ENCODE measurements around the gene NEGR1.
"Not testable (repeated sequence)": the region's sequence is repeated elsewhere in the genome, so short reads cannot be mapped to it uniquely, and the experiment has no call there.

The NEGR1 gene

DNA sequence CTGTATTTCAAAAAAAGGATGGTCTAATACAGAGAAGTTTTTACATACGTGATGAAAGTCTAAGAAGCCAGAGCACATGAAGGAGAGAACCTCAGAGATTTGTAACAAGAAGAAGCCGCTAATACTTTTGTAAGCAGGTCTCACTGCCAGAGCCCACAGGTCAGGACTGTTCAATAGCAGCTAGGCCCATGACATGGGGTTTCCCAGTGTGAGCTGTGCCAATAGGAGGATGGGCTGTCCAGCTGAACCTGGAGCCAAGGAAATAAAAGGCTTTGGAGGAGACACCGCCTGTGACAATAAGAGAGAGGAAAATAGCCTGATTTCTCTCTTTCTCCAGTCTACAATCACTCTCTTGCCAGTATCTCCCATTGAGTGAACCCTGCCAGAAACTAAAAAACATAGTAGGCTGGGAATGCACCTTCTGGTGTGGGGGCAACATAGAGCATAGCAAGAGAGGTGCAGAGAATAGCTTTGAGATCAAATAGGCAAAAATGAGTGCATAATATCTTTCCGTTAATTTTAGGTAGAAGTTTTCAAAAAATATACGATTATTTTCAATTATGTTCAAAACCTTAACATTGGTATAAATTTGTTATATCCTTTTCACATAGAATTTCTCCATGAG, 360.3 kb downstream of the NEGR1 start:
- DNase-seq = no peak

DNA sequence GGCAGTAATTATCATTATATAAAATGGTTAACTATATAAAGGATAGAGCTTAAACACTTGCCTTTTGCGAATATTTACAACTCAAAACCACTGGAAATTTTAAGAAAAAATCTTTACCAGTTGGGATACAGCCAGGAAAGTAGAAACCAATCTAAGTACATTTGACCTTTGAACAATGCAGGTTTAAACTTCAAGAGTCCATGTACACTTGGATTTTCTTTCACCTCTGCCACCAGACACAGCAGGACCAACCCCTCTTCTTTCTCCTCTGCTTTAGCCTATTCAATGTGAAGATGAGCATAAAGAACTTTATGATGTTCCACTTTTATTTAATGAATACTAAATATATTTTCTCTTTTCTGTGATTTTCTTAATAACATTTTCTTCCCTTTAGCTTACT, 361.1 kb downstream of the NEGR1 start:
- DNase-seq = no peak

DNA sequence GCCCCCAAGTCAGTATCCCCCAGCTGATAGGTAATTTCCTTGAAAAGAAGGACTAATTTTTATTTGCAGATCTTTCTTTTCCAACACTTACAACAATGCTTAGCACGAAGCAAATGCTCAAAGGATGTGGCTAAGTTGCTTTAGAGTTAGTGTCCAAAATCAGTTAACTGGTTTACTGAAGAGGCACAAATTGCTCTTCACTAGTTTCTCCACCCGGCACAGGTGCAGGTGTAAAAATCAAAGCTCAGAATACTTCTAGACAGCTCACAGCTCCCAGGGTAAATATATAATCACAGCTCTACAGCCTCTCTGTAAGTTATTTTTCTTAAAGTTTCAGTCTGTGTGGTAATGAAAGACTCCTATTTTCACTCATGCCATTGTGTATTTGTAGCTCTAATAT, 361.8 kb downstream of the NEGR1 start:
- no peak for DNase-seq

DNA sequence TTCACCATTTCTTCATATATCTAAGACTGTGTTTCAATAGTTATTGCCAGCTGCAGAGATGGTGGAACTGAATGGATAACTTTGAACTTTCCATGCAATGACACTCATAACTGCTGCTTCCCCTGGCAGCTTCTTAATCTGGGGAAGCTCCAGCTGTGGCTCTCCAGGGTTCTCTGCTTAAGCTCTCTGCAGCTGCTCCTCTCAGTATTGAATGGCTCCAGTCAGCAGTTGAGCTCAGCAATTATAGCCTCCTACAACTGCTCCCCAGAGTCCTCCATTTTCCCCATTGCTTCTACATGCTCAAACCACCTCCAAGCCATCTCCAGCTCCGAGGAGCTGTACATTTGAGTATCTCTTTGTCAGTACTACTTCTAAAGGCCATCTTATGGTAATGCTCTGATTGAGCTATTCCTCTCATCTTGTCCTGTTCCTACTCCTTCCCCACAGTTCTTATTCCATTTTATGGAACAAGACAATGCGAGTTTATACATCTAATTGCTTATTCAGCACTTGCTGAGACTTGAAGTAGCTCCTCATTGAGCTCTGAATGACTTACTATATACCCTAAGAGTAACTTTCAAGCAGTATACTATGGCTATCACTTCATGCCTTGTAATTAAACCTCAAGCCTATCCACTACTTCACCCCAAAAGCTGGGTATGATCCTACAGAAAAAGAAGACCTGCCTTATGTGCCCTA, 362.4 kb downstream of the NEGR1 start:
- DNase-seq = peak; percentile 77

DNA sequence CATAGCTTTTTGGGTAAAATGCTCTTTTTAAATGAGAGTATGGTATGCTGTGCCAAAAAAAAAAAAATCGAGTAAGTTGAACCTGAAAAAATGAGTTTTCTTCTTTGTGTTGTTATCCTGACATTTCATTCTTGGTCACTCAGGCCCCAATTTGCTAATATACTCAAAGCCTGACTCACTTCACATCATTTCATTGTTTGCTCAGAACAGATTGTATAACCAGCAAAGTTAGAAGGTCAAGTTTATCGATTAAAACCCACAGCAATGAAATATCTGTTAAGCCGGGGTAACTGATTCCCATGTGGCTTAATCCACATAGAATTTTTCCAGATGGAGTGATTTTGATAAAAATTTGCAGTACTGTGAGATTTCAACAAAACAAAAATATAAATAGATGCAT, 363.7 kb downstream of the NEGR1 start:
- DNase-seq = no peak

DNA sequence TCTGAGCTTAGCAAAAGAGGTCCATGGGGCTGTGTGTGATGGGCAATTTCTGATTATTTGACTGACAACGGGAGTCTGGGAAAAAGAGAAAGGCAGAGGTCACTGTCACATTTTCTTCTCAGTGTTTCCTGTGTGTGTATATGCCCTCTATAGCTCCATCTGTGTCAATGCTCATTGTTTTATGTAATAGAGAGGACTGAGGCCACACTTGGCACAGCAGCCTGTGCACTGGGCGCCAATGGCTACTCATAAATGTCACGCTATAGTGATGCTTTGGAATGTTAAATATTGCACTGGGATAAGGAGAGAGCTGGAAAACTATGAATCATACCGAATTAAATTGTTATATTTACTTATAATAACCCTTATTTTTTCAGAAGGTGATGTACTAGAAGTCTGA, 365.4 kb downstream of the NEGR1 start:
- no peak for DNase-seq

DNA sequence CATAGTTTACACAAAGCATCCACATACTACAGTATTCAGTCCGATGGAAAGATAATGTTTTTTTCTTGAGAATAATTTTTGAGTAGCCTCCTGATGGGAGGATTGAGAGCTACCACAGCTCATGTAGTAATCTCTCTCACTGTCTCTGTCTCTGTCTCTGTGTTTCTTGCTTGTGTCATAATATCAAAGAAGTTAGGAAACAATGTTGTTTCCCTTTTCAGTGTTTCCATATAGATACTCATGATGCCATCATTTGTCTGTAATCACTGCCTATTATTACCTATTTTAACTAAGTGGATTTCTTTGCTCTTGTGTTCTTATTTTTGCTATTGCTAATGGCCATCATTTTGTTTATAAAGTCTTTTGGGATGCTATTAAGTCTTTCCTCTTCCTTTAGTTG, 367.7 kb downstream of the NEGR1 start:
- DNase-seq = no peak

DNA sequence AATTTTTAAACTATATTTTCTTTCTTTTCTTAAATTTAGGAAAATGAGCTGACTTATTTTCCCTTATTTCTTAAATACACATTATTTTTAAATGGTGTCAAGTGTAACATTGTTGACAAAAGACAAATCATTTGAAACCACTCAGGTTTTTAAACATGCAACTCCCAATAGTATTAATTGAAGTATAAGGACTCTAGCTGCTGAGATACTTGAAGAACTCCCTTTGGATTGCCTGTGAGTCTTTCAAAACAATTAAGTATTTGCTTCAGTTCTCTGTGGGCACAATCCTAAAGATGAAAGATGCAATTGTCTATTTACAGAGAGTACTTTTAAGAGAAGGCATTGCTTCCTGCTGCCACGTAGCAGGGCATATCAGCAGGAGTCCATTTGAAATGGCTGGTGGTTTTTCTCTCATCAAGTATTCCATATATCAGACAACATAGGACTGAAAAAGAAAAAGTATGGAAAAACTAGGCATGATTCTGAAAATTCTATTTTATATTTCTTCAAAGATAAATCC, 373.4 kb downstream of the NEGR1 start:
- no peak for DNase-seq

DNA sequence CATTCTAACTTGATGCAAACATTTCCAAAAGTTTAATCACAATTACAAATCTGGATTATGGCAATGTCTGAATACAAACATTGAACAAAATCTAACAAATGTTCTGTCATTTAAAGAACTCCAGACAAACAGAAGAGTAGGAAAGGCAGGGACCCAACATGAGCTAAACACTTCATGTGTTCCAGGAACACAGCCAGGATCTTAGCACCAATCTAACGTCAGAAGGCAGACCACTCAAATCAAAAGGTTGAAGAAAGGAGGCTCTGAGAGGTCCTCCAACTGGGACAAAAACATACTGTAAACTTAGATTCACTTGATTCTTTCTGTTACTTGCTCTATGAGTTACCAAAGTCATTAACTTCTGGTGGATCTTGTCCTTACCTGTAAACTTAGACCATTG, 374.0 kb downstream of the NEGR1 start:
- no peak for DNase-seq

DNA sequence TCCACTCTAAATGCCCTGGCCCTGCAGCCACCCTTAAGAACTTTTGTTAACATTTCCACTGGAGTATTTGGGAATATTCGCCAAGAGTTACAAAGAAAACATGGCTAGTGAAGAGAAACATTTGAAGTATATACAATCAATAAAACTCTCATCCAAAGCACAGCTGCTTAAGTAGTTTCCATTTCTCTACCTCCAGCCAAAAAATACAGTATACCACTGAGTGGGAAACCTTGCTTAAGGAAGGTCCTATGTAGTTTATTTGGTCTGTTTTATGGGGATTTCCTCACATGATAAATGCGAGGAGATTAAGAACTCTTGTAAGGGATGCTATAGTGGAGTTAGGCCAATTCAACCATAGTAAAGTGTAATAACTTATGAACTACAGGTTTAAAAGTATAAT, 382.5 kb downstream of the NEGR1 start:
- DNase-seq = no peak

DNA sequence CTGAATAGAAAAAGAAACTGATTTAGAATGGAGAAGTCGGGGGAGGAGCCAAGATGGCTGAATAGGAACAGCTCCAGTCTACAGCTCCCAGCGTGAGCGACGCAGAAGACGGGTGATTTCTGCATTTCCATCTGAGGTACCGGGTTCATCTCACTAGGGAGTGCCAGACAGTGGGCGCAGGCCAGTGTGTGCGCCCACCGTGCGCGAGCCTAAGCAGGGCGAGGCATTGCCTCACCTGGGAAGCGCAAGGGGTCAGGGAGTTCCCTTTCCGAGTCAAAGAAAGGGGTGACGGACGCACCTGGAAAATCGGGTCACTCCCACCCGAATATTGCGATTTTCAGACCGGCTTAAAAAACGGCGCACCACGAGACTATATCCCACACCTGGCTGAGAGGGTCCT, 394.2 kb downstream of the NEGR1 start:
- not testable (repeated sequence) for DNase-seq

DNA sequence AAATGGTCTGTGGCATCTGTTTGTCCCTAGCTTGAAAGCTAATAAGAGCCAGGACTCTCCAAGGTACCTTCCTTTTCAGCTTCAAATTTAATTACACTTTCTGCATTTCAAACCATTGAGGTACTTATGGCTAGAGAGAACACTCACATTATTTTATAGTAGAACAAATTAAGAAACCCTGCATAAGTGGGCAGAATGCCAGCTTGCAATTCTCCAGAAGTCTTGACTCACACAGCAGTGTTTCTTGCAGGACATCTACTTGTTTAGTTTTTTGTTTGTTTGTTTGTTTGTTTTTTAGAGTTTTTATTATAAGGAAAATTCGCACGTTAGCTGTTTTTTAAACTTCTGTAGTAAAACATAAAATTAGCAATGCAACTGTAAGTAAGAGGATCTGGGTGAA, 397.2 kb downstream of the NEGR1 start:
- DNase-seq = no peak

DNA sequence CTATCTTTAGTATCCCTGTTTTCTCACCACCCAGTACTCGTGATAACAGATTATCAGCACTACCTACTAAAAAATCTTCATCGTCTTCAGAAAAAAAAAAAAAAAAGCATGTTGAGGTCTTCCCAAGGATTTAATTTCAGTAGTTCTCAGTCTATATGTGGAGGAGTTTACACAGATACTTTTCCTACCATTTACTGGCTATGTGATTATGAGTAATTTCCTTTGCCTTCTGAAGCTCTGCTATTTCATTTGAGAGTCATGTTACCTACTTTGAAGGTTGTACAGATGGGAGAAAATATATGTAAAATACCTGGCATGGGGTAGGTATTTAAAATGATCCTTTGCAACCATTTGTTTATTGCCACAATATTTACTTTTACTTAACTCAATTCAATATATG, 399.7 kb downstream of the NEGR1 start:
- DNase-seq = no peak

DNA sequence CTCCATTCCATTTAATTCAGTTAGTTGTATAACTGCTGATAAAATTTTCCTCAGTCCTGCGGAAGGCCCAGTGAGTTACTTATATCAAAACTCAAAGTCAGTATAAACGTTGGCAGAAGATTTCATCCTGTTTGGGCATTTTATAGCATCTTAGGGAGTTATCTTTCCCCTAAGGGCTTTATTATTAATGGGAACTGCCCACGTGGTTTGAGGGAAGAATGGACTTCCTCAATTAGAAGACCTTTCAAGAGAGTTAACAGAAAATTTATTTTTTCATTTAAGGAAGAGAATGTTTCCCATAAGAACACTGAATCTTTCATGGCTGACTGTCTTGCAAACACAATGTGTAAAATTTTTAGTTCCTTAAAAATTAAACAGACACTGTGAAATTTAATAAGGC, 400.1 kb downstream of the NEGR1 start:
- no peak for DNase-seq

DNA sequence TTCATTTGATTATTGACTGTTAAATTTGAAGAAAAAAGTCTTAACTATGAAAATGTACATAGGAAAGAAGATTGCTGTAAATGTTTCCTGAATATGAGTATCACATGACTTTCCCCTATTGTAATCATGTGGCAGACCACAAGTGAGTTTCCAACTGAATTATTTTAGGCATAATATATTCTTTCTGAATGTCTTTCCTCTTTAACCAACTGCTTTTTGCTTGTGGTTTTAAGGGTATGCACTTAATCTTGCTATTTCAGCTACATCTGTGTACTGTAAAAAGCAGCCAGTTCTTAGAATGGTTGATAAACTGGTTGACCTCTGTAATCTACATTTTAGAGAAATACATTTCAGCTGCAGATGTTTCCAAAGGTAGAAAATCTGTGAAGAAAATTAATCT, 400.7 kb downstream of the NEGR1 start:
- DNase-seq = no peak

DNA sequence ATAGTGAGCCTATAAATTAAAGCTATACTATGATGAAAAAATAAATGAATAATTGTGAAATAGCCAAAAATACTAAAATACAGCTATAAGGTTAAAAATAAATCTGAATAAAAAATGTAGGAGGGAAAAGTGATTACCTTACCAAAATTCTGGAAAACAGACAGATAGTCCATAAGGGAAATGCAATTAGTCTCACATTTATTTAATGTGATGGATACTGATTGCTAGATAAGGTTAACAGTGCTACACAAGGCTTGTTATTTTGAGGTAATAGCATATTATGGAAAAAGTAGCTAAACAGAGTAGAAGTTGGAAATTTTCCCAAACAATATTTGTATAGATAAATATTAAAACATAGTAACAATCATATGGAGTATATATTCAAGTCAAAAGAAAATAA, 413.0 kb downstream of the NEGR1 start:
- no peak for DNase-seq

DNA sequence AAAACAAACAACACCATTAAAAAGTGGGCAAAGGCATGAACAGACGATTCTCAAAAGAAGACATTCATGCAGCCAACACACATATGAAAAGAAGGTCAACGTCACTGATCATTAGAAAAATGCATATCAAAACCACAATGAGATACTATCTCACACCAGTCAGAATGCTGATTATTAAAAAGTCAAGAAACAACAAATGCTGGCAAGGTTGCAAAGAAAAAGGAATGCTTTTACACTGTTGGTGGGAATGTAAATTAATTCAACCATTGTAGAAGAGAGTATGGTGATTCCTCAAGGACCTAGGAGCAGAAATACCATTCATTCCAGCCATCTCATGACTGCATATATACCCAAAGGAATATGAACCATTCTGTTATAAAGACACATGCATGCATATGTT, 419.6 kb downstream of the NEGR1 start:
- no peak for DNase-seq

DNA sequence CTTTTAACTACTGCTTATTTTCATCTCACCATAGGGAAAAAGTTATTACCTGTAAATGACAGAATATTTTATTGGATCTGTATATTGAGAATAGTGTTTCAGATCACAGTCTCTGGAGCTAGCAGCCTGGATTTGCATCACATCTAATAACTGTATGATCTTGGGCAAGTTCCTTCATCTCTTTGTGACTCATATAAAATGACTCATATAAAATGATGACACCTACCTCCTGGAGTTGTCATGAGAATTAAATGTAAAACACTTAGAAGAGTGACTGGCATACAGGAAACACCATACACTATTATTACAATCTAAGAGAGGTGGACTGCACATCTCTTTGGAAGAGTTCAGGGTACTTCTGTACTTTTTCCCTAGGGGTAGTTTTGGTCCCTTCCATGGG, 421.3 kb downstream of the NEGR1 start:
- no peak for DNase-seq

DNA sequence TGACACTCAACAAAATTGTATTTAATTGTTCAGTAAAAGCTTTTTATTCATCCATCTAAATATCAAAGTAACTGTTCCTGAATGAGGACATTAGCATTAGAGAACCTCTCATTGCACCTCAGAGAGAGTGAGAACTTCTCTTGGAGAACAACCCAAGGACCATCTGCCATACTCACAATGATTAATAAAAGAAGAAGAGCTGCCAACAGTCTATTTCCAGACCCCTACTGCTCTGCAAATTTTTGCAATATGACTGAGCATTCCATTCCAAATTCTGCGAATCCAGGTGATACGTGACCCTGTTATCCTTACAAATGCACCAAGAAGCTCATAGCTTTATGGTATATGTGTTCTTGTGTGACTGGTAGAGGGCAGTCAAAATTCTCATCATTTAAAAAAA, 422.5 kb downstream of the NEGR1 start:
- no peak for DNase-seq

DNA sequence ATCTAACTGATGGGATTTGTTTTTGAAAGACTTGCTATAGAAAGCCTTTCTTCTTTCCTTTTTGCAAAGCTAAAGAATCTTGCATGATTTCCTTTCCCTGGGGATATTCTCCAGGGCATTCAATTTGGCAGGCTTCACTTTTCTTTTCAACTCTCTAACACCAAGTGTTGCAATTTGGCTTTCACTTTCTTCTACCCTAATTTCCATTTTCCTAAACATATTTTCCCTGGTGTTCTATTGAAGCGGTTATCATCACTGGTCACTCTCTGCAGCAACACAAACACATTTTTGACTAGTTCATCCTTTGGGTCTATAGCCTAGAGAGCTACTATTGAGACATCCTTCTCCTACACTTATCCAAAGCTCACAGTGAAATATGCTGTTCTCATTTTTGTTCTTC, 424.5 kb downstream of the NEGR1 start:
- DNase-seq = no peak

DNA sequence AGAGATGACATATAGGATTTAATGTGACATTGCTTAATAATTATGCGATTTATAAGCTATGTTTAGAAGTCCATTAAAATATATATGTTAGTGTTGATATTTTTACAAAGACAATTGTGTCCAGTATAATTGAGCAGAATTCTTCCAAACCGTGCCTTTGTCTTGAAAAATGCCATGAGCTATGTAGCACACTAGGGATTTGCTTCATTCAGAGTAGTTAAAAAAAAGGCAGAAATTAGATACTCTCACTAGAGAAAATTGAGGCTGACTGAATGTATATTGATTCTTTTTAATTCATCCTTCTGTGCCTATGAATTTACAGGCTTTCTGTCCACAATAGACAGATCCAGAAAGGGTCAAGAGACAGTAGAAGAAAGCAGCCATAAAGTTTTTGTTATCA, 429.0 kb downstream of the NEGR1 start:
- DNase-seq = no peak

DNA sequence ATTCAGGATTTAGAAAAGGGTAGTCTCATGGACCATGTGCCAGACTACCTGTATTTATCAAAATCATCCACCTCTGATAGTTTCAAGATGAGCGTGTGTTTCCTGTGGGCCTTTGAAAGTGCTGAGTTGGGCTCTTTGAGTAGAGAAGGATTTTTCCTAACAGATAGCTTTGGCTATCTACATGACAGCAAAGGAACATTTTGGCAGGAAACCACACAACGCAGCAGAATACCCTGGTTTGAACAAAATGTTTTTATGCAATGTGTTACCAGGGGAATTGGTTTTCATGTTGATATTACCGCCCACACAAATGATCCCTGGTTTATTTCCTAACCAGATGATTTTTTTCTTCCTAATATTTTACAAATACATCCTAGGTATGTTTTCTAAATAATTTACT, 431.4 kb downstream of the NEGR1 start:
- no peak for DNase-seq

DNA sequence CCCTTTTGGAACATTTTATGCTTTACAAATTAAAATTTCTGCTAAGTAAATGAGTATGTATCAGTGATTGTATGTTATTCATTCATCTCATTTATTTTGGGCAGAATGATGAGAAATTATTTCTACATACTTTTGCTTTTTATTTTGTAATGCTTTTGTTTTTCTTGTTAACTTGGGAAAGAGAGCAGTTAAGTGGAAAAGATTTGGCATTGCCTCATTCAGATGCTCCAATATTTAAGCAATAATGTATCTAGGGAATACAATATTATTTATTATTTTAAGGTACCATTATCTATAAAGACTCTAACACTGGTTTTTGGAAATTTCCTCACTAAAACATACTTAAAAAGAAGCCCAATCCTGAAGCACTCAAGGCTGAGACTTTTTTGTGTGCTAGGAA, 431.8 kb downstream of the NEGR1 start:
- no peak for DNase-seq

DNA sequence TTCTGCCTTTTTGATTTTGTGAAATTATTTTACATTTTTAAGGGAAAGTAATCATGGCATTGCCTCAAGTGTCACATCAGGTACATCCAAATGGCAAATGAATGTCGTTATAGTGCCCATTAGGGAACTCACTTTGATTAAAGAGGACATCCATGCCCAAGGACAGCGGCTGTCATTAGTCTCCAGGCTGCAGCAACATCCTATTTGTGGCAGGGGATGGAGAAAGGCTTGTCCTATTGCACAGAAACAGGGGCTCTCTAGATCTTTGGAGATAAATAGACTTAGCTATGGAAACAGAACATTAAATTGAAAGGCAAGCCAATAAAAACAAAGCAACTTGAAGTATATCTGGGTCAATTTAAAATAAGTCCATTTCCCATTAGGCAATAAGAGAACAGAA, 439.3 kb downstream of the NEGR1 start:
- DNase-seq = no peak

DNA sequence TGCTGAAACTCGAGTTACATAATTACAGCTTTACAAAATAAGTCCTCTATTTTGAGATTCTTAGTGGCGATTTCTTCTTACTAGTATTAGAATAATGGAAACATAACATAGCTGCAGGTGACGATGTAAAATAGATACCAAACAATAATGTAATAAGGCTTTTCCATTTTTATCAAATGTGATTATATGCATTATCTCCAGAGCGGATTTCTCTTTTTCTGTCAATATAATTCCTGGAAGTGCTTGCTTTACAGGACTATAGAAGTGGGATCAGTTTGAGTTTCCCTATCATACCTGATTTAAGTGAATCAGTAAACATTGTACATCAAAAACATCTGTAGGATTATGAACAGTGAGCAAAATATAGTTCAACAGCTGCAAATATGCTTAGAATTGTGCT, 442.5 kb downstream of the NEGR1 start:
- DNase-seq = no peak

All from NCI-H82 (cell line).